SK-N-SH (cell line): Measurements from ENCODE around the gene ZC3H13. TPM values are rescaled to one million over a fixed set of nuclear protein-coding genes. Genes with fewer than 3 reads are reported as not detected.

ENCODE experiments used
- CTCF ChIA-PET: fragments of 300-600, 350-600 bp; formaldehyde crosslinking; extraction: SDS; loops from one replicate; lab custom pipeline; 2021; lab: Yijun Ruan, JAX
- POLR2A ChIA-PET: fragments of 350-600 bp; sonication (Branson Sonifier 250); formaldehyde crosslinking; extraction: SDS; loops from one replicate; lab custom pipeline; 2020; ENCODE audit warnings: antibody characterized with exemption, inconsistent platforms; lab: Yijun Ruan, JAX
- DNase-seq: peaks from one replicate; pipeline ENCODE4 v3.0.0; 2012
- H2AFZ ChIP-seq: fragments of 200-600 bp; sonication (generic); 2 replicates; pipeline ENCODE4 v1.8.1; 2016; ENCODE audit warnings: antibody characterized with exemption, mild to moderate bottlenecking, low read depth
- H3F3A ChIP-seq: fragments of 200-600 bp; sonication (generic); replicated peaks from 2 replicates; pipeline ENCODE3; 2016; ENCODE audit warnings: antibody characterized with exemption, mild to moderate bottlenecking; ENCODE audit not compliant: insufficient read depth
- H3K27ac ChIP-seq, 2 experiments: fragments of 200-500 bp in 1 of 2; fragments of 200-600 bp in 1 of 2; sonication (Bioruptor generic) in 1 of 2; sonication (generic), shearing (Covaris generic) in 1 of 2; 2 replicates each; pipeline versions ENCODE4 v1.5.1 to v1.6.1; 2014 to 2016; ENCODE audit warnings: low read depth in 2 of 2, inconsistent platforms in 1 of 2, low read length in 1 of 2, mild to moderate bottlenecking in 1 of 2, mixed read lengths in 1 of 2
- H3K27me3 ChIP-seq: fragments of 200-600 bp; sonication (generic), shearing (Covaris generic); 2 replicates; pipeline ENCODE4 v1.6.1; 2016; ENCODE audit warnings: mixed run types; ENCODE audit not compliant: insufficient read depth
- H3K36me3 ChIP-seq, 2 experiments: fragments of 200-500 bp in 1 of 2; fragments of 200-600 bp in 1 of 2; sonication (Bioruptor generic) in 1 of 2; sonication (generic) in 1 of 2; replicated peaks in 1 of 2; 2 replicates each; pipeline versions ENCODE3 to v1.5.1; 2014 to 2016; ENCODE audit warnings: low read length in 1 of 2, mild to moderate bottlenecking in 1 of 2; ENCODE audit not compliant: insufficient read depth in 2 of 2, control insufficient read depth in 1 of 2
- H3K4me1 ChIP-seq, 2 experiments: fragments of 200-500 bp in 1 of 2; fragments of 200-600 bp in 1 of 2; sonication (Bioruptor generic) in 1 of 2; sonication (generic), shearing (Covaris generic) in 1 of 2; 2 replicates each; pipeline versions ENCODE4 v1.5.1 to v1.6.1; 2014 to 2016; ENCODE audit warnings: low read depth in 1 of 2, low read length in 1 of 2, mixed run types in 1 of 2; ENCODE audit not compliant: insufficient read depth in 2 of 2, control insufficient read depth in 1 of 2
- H3K4me2 ChIP-seq: fragments of 200-600 bp; sonication (generic), shearing (Covaris generic); 2 replicates; pipeline ENCODE4 v1.6.1; 2017; ENCODE audit warnings: mixed run types
- H3K4me3 ChIP-seq, 2 experiments: fragments of 200-500 bp in 1 of 2; fragments of 200-600 bp in 1 of 2; sonication (Bioruptor generic) in 1 of 2; sonication (generic), shearing (Covaris generic) in 1 of 2; 2 replicates each; pipeline versions ENCODE4 v1.5.1 to v1.8.1; 2014 to 2016; ENCODE audit warnings: low read depth in 2 of 2, inconsistent platforms in 1 of 2, low read length in 1 of 2, mild to moderate bottlenecking in 1 of 2, mixed read lengths in 1 of 2, moderate library complexity in 1 of 2
- H3K79me2 ChIP-seq: fragments of 200-600 bp; sonication (generic); 2 replicates; pipeline ENCODE4 v1.8.1; 2017; ENCODE audit warnings: mild to moderate bottlenecking; ENCODE audit not compliant: insufficient read depth
- H3K9ac ChIP-seq: fragments of 200-600 bp; sonication (generic); 2 replicates; pipeline ENCODE4 v1.6.1; 2017; ENCODE audit warnings: mixed run types
- H3K9me2 ChIP-seq: fragments of 200-600 bp; sonication (generic); 2 replicates; pipeline ENCODE4 v1.6.1; 2017; ENCODE audit warnings: mixed run types
- H3K9me3 ChIP-seq: fragments of 200-600 bp; sonication (generic); 2 replicates; pipeline ENCODE4 v1.6.1; 2017; ENCODE audit warnings: mixed run types, mild to moderate bottlenecking, moderate library complexity
- H4K20me1 ChIP-seq: fragments of 200-600 bp; sonication (generic); 2 replicates; pipeline ENCODE4 v1.6.1; 2017; ENCODE audit warnings: mild to moderate bottlenecking, mixed run types; ENCODE audit not compliant: insufficient read depth
- EP300 ChIP-seq, 2 experiments: IDR thresholded peaks; 2 replicates each; pipeline versions ENCODE4 v1.4.0 to v1.6.1; 2012; ENCODE audit warnings: borderline replicate concordance in 1 of 2, low read depth in 1 of 2, low read length in 1 of 2
- FOXM1 ChIP-seq: IDR thresholded peaks from 2 replicates; pipeline ENCODE4 v1.4.0; 2012; ENCODE audit warnings: low read depth, mild to moderate bottlenecking
- JUND ChIP-seq: IDR thresholded peaks from 2 replicates; pipeline ENCODE4 v1.4.0; 2012
- MXI1 ChIP-seq: IDR thresholded peaks from 2 replicates; pipeline ENCODE4 v1.6.1; 2012; ENCODE audit warnings: mild to moderate bottlenecking, low read depth, low read length, improper control_type of control experiment
- POLR2AphosphoS5 ChIP-seq: IDR thresholded peaks from 2 replicates; pipeline ENCODE4 v1.6.1; 2012; ENCODE audit warnings: low read depth, low read length
- RCOR1 ChIP-seq: fragments of 150-350 bp; IDR thresholded peaks from 2 replicates; pipeline ENCODE4 v1.6.1; 2017; ENCODE audit warnings: antibody characterized with exemption, low read length
- SMC3 ChIP-seq: IDR thresholded peaks from 2 replicates; pipeline ENCODE4 v1.6.1; 2012; ENCODE audit warnings: low read depth, low read length, improper control_type of control experiment
- WGBS: methylation state at CpG from one replicate; pipeline ENCODE4 v1.1.6; 2017; ENCODE audit warnings: low lambda C conversion rate; 5-methylcytosine and 5-hydroxymethylcytosine counted together
- polyA plus RNA-seq, 3 experiments: library from polyadenylated mRNA; depleted of rRNA; stranded (reverse); fragments of >200 nt; gene quantifications; 2 replicates each; pipeline ENCODE4 v1.2.3, GENCODE V29; 2012
- TF ChIP-seq, protein P1 (sequence below): IDR thresholded peaks from 2 replicates; pipeline ENCODE4 v1.6.1; 2012; ENCODE audit warnings: mild to moderate bottlenecking, low read depth, low read length, moderate library complexity
- TF ChIP-seq, protein P2 (sequence below): fragments of 200-600 bp; sonication (generic); IDR thresholded peaks from 2 replicates; pipeline ENCODE4 v1.6.1; 2017; ENCODE audit warnings: antibody characterized with exemption, mild to moderate bottlenecking, moderate library complexity
- TF ChIP-seq, protein P3 (sequence below): IDR thresholded peaks from 2 replicates; pipeline ENCODE4 v1.4.0; 2012; ENCODE audit warnings: low read depth
- TF ChIP-seq, protein P4 (sequence below): IDR thresholded peaks from 2 replicates; pipeline ENCODE4 v1.4.0; 2012; ENCODE audit warnings: low read depth, borderline replicate concordance

Gene ZC3H13
- polyA plus RNA-seq, 1 of the 3 experiments (the other 2 are of a cell fraction): 4.4 TPM

DNA sequence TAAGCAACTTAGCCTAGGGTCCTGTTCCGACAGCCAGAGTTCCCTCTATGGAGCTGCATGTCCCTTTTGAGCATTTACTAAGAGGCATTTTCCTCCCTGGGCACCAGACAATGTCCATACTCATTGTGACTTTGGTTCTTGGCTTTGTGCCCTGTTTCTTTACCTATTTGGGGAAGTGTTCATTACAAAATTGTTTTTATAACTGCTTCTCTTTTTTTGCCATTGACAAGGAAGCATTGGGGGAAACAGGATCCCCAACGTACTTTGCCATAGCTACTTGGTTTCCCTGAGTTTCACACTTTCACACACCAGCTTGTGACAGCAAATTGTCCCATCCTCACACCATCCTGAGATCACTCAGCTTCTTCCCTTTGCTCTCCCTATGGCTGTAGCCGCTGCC lies 119.9 kb downstream of the ZC3H13 start:
- H3K27ac ChIP-seq: no peak overlapping the region
- H3K4me2 ChIP-seq: no peak overlapping the region
- TF ChIP-seq EP300 (IDR thresholded peaks at IDR 0.05; ENCODE audit: borderline replicate concordance in 1 of 2, low read depth in 1 of 2, low read length in 1 of 2) (no peak), POLR2AphosphoS5 (no peak), FOXM1 (no peak)
- TF ChIP-seq, protein P1, sequence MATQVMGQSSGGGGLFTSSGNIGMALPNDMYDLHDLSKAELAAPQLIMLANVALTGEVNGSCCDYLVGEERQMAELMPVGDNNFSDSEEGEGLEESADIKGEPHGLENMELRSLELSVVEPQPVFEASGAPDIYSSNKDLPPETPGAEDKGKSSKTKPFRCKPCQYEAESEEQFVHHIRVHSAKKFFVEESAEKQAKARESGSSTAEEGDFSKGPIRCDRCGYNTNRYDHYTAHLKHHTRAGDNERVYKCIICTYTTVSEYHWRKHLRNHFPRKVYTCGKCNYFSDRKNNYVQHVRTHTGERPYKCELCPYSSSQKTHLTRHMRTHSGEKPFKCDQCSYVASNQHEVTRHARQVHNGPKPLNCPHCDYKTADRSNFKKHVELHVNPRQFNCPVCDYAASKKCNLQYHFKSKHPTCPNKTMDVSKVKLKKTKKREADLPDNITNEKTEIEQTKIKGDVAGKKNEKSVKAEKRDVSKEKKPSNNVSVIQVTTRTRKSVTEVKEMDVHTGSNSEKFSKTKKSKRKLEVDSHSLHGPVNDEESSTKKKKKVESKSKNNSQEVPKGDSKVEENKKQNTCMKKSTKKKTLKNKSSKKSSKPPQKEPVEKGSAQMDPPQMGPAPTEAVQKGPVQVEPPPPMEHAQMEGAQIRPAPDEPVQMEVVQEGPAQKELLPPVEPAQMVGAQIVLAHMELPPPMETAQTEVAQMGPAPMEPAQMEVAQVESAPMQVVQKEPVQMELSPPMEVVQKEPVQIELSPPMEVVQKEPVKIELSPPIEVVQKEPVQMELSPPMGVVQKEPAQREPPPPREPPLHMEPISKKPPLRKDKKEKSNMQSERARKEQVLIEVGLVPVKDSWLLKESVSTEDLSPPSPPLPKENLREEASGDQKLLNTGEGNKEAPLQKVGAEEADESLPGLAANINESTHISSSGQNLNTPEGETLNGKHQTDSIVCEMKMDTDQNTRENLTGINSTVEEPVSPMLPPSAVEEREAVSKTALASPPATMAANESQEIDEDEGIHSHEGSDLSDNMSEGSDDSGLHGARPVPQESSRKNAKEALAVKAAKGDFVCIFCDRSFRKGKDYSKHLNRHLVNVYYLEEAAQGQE: no peak
- TF ChIP-seq, protein P2, sequence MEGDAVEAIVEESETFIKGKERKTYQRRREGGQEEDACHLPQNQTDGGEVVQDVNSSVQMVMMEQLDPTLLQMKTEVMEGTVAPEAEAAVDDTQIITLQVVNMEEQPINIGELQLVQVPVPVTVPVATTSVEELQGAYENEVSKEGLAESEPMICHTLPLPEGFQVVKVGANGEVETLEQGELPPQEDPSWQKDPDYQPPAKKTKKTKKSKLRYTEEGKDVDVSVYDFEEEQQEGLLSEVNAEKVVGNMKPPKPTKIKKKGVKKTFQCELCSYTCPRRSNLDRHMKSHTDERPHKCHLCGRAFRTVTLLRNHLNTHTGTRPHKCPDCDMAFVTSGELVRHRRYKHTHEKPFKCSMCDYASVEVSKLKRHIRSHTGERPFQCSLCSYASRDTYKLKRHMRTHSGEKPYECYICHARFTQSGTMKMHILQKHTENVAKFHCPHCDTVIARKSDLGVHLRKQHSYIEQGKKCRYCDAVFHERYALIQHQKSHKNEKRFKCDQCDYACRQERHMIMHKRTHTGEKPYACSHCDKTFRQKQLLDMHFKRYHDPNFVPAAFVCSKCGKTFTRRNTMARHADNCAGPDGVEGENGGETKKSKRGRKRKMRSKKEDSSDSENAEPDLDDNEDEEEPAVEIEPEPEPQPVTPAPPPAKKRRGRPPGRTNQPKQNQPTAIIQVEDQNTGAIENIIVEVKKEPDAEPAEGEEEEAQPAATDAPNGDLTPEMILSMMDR: no peak
- H3K79me2 ChIP-seq: no peaks in the 10 kb centered on the region
- no peak for DNase-seq
- ChIA-PET POLR2A (interaction anchor here (0.5 kb wide), 1 partner anchor 471 kb away, joined by 3 read pairs; no protein-coding TSS in a partner anchor), CTCF (interaction anchor here (1.3 kb wide), 1 partner anchor 82 kb away, joined by 3 read pairs; no protein-coding TSS in a partner anchor)
- no peak overlapping the region for H3K9ac ChIP-seq
- H2AFZ ChIP-seq: no peak overlapping the region
- H3K9me2 ChIP-seq: no peaks in the 10 kb centered on the region
- H3F3A ChIP-seq: no peaks in the 10 kb centered on the region
- no peaks in the 10 kb centered on the region for H3K9me3 ChIP-seq
- no peak overlapping the region for H3K4me3 ChIP-seq
- H3K36me3 ChIP-seq: no peaks in the 10 kb centered on the region
- peaks cover 6% of the 10 kb centered on the region; the same call in 1 of the 2 replicates for H3K27me3 ChIP-seq
- H3K4me1 ChIP-seq: peaks cover 0 to 6% of the 10 kb centered on the region in 2 experiments; a peak in 2 of 4 replicates
- no peaks in the 10 kb centered on the region for H4K20me1 ChIP-seq
- 76% methylated on average over 3 of the region's 3 CpGs for WGBS

DNA sequence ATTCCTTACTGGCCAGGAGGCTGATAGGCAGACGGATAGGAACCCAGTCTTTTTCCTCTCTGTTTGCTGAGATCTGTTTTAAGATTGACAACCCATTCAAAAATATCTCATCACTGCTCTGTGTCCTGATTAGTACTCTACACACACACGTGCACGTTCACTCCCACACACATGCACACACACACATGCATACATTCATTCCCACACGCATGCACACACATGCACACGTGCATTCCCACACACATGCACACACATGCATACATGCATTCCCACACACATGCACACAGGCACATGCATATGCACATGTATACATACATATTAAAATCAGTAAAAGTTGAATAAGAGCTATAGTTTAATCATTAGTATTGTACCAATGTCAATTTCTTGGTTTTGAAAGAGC lies 120.4 kb downstream of the ZC3H13 start:
- ChIA-PET POLR2A (no interaction called here), CTCF (interaction anchor here (1.3 kb wide), 1 partner anchor 82 kb away, joined by 3 read pairs; no protein-coding TSS in a partner anchor)
- Histone ChIP-seq H3K9me2 (no peaks in the 10 kb centered on the region), H3K79me2 (no peaks in the 10 kb centered on the region), H3K4me2 (no peak overlapping the region), H4K20me1 (no peaks in the 10 kb centered on the region), H3F3A (no peaks in the 10 kb centered on the region), H2AFZ (no peak overlapping the region), H3K9me3 (no peaks in the 10 kb centered on the region), H3K27me3 (peaks cover 6% of the 10 kb centered on the region; the same call in 1 of the 2 replicates), H3K27ac (no peak overlapping the region), H3K36me3 (no peaks in the 10 kb centered on the region), H3K4me3 (no peak overlapping the region), H3K4me1 (peaks cover 0 to 6% of the 10 kb centered on the region in 2 experiments; a peak in 2 of 4 replicates), H3K9ac (no peak overlapping the region)
- TF ChIP-seq MXI1 (no peak), JUND (no peak), RCOR1 (no peak), FOXM1 (no peak), SMC3 (no peak)
- TF ChIP-seq, protein P3, sequence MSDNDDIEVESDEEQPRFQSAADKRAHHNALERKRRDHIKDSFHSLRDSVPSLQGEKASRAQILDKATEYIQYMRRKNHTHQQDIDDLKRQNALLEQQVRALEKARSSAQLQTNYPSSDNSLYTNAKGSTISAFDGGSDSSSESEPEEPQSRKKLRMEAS: no peak
- TF ChIP-seq, protein P4, sequence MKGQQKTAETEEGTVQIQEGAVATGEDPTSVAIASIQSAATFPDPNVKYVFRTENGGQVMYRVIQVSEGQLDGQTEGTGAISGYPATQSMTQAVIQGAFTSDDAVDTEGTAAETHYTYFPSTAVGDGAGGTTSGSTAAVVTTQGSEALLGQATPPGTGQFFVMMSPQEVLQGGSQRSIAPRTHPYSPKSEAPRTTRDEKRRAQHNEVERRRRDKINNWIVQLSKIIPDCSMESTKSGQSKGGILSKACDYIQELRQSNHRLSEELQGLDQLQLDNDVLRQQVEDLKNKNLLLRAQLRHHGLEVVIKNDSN: no peak
- DNase-seq: no peak
- 74% methylated on average over 5 of the region's 5 CpGs for WGBS
